C4-2B (cell line): ENCODE data around the gene ART1.
"Not testable (repeated sequence)": the region's sequence is repeated elsewhere in the genome, so short reads cannot be mapped to it uniquely, and the experiment has no call there.

Source experiments
- H3K27ac ChIP-seq: fragments of 450-650 bp; 2 replicates; pipeline ENCODE4 v1.5.1; 2017
- ZFX ChIP-seq: fragments of 450-650 bp; IDR thresholded peaks from 2 replicates; pipeline ENCODE4 v1.6.1; 2017
- TF ChIP-seq, protein P1 (sequence below): fragments of 450-650 bp; conservative IDR thresholded peaks from 2 replicates; pipeline ENCODE4 v1.5.1; 2017; ENCODE audit warnings: mild to moderate bottlenecking

Gene ART1

DNA sequence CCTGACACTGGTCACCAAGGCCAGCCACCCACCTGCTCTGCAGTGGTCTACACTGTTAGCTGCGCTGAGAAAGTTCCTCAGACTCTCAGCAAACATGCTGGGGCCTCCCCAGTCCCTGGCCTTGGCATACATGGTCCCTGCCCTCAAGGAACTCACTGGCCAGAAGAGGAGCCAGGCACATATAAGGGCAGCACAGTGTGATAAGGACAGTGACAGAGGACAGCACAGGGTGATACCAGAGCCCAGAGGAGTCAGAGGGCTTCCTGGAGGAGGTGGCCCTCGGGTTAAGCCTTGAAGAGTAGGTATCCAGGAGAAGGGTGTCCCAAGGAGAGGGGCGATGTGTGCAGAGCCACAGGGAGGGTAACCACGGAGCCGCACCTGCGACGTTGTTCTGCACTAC, 624 bp downstream of the ART1 start:
- no peak overlapping the region for H3K27ac ChIP-seq
- no peak for TF ChIP-seq ZFX
- TF ChIP-seq, protein P1, sequence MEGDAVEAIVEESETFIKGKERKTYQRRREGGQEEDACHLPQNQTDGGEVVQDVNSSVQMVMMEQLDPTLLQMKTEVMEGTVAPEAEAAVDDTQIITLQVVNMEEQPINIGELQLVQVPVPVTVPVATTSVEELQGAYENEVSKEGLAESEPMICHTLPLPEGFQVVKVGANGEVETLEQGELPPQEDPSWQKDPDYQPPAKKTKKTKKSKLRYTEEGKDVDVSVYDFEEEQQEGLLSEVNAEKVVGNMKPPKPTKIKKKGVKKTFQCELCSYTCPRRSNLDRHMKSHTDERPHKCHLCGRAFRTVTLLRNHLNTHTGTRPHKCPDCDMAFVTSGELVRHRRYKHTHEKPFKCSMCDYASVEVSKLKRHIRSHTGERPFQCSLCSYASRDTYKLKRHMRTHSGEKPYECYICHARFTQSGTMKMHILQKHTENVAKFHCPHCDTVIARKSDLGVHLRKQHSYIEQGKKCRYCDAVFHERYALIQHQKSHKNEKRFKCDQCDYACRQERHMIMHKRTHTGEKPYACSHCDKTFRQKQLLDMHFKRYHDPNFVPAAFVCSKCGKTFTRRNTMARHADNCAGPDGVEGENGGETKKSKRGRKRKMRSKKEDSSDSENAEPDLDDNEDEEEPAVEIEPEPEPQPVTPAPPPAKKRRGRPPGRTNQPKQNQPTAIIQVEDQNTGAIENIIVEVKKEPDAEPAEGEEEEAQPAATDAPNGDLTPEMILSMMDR: no peak

GRCh38 chr11:3648843-3649242, 3.9 kb downstream of the ART1 start:
- not testable (repeated sequence) for H3K27ac ChIP-seq

- not testable (repeated sequence) for H3K27ac ChIP-seq
These were observed 4.4 kb downstream of the ART1 start for GRCh38 chr11:3649374-3649773.

- not testable (repeated sequence) for H3K27ac ChIP-seq
These were observed 7.6 kb downstream of the ART1 start for GRCh38 chr11:3652514-3652913.

- TF ChIP-seq ZFX: no peak
- TF ChIP-seq, protein P1: no peak
- no peak overlapping the region for H3K27ac ChIP-seq
These were observed 10.6 kb downstream of the ART1 start for GRCh38 chr11:3655547-3655946.

DNA sequence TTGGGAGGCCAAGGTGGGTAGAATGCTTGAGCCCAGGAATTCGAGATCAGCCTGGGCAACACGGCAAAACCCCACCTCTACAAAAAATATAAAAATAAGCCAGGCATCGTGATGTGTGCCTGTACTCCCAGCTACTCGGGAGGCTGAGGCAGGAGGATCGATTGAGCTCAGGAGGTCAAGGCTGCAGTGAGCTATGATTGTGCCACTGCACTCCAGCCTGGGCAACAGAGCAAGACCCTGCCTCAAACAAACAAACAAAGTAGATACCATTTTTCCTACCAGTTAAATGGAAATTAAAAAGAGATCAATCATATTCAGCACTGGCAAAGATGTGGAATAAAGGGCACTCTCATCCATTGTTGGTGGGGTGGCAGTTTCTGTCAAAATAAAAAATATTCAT, 12.4 kb downstream of the ART1 start:
- not testable (repeated sequence) for H3K27ac ChIP-seq

DNA sequence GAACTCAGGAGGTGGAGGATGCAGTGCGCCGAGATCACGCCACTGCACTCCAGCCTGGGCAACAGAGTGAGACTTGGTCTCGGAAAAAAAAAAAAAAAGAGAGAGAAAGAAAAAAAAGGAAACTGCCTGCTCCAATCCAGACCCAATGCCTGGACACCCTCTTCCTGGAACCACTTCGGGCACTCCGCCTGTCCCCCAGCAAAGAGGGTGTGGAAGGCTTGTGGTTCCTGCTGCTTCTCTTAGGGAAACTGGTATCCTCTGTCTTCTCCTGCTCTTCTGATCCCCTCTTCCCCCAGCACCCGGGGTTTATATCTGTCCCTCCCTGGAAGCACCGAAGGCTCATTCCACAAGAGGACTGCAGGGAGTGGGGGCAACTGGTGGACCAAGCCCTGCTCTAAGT, 13.3 kb downstream of the ART1 start:
- no peak for TF ChIP-seq ZFX
- TF ChIP-seq, protein P1: no peak
- no peak overlapping the region for H3K27ac ChIP-seq

DNA sequence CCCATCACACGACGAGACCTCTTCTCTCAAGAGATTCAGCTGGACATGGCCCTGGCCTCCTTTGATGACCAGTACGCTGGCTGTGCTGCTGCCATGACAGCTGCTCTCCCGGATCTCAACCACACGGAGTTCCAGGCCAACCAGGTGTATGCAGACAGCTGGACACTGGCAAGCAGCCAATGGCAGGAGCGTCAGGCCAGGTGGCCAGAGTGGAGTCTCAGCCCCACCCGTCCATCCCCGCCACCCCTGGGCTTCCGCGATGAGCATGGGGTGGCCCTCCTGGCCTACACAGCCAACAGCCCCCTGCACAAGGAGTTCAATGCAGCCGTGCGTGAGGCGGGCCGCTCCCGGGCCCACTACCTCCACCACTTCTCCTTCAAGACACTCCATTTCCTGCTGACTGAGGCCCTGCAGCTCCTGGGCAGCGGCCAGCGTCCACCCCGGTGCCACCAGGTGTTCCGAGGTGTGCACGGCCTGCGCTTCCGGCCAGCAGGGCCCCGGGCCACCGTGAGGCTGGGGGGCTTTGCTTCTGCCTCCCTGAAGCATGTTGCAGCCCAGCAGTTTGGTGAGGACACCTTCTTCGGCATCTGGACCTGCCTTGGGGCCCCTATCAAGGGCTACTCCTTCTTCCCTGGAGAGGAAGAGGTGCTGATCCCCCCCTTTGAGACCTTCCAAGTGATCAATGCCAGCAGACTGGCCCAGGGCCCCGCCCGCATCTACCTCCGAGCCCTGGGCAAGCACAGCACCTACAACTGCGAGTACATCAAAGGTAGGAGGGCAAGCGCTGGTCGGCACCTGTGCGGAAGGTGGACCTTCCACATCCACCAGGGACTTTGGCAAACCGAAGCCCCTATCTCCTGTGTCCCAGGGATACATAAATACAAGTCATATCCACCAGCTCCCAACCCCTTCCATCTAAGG, 14.9 kb downstream of the ART1 start:
- no peak overlapping the region for H3K27ac ChIP-seq

GRCh38 chr11:3660960-3661359, 16.0 kb downstream of the ART1 start:
- TF ChIP-seq, protein P1: no peak
- TF ChIP-seq ZFX: no peak
- no peak overlapping the region for H3K27ac ChIP-seq

More for the DNA sequence above, 14.9 kb downstream of the ART1 start:
- TF ChIP-seq ZFX: no peak
- TF ChIP-seq, protein P1: no peak
